Stimulated activated CD8-positive, alpha-beta memory T cell treated with anti-CD3 and anti-CD28 coated beads, Interleukin-7, amount 100 ng/mL, for 1 hour (primary cell): Measurements from ENCODE around the gene TMEM52.
A peak's percentile ranks its signal among the peaks of the same experiment; 100 is the strongest.

ENCODE experiments used
- DNase-seq, 2 donors: peaks; one replicate each; pipeline ENCODE4 v3.0.0-alpha.2; 2020; ENCODE audit warnings: low read depth in 2 of 2

TMEM52 gene

GRCh38 chr1:1926886-1927660 is 8.0 kb upstream of the TMEM52 start:
- no peak for DNase-seq

- no peak for DNase-seq
Observed at GRCh38 chr1:1926346-1926811, 7.3 kb upstream of the TMEM52 start.

GRCh38 chr1:1925437-1926345 is 6.6 kb upstream of the TMEM52 start:
- DNase-seq = no peak

GRCh38 chr1:1924849-1925248 is 5.8 kb upstream of the TMEM52 start:
- no peak for DNase-seq

- DNase-seq = no peak
Observed at GRCh38 chr1:1924386-1924785, 5.3 kb upstream of the TMEM52 start.

- no peak for DNase-seq
Observed at GRCh38 chr1:1922956-1923833, 4.1 kb upstream of the TMEM52 start.

GRCh38 chr1:1922702-1922955 is 3.5 kb upstream of the TMEM52 start:
- DNase-seq = no peak

GRCh38 chr1:1921901-1922701 is 3.0 kb upstream of the TMEM52 start:
- no peak for DNase-seq

- DNase-seq = no peak
Observed at GRCh38 chr1:1921459-1921862, 2.4 kb upstream of the TMEM52 start.

GRCh38 chr1:1920608-1921458 is 1.8 kb upstream of the TMEM52 start:
- DNase-seq = no peak

- no peak for DNase-seq
Observed at GRCh38 chr1:1920057-1920607, 1.1 kb upstream of the TMEM52 start.

- DNase-seq = peak; percentile 97 to 99
Observed at GRCh38 chr1:1919304-1920056, 401 bp upstream of the TMEM52 start.

GRCh38 chr1:1917995-1918900 is 831 bp downstream of the TMEM52 start:
- no peak for DNase-seq

GRCh38 chr1:1917304-1917976 is 1.6 kb downstream of the TMEM52 start:
- DNase-seq = no peak

GRCh38 chr1:1916851-1917251 is 2.2 kb downstream of the TMEM52 start:
- no peak for DNase-seq

GRCh38 chr1:1915911-1916840 is 2.9 kb downstream of the TMEM52 start:
- no peak for DNase-seq
